ENCODE results near the gene SLC35F3.

DNA sequence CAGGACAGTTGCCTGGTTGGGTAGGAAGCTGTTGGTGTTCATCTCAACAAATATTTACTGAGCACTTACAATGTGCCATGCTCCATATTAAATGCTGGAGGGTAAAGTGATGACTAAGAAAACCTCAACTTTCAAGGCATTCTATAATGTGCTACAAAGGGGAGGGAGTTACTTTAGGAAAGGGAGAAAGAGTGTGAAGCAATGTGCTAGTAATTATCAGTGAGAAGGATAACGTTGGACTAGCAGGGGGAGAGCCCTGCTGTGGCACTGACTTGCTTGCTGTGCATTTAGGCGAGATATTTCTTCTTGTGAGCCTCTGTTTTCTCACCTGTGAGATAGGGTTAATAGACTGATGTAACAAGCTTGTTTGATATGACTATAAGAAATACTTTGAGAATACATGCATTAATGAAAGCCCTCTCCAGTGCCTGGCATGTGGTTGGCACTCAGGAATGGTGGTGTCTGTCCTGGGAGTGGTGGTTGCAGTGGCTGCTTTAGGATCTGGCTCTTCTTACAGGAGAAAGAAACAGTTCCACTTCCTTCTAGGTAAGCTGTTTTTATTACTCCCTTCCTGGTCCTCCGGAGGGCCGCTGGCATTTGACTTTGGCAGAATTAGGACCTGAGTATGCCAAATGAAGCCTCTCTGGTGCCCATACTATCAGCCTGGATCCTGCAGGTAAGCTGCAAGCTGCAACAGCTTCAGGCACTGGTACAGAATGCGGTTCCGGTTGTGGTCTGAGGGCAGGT lies 357.7 kb downstream of the SLC35F3 start:
- TF ChIP-seq, protein P1, sequence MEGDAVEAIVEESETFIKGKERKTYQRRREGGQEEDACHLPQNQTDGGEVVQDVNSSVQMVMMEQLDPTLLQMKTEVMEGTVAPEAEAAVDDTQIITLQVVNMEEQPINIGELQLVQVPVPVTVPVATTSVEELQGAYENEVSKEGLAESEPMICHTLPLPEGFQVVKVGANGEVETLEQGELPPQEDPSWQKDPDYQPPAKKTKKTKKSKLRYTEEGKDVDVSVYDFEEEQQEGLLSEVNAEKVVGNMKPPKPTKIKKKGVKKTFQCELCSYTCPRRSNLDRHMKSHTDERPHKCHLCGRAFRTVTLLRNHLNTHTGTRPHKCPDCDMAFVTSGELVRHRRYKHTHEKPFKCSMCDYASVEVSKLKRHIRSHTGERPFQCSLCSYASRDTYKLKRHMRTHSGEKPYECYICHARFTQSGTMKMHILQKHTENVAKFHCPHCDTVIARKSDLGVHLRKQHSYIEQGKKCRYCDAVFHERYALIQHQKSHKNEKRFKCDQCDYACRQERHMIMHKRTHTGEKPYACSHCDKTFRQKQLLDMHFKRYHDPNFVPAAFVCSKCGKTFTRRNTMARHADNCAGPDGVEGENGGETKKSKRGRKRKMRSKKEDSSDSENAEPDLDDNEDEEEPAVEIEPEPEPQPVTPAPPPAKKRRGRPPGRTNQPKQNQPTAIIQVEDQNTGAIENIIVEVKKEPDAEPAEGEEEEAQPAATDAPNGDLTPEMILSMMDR (IDR thresholded peaks at IDR 0.05) = no peak
- TF ChIP-seq POLR2A (IDR thresholded peaks at IDR 0.05) = no peak
